Measurements from ENCODE around the gene NCK1. TPM values are rescaled to one million over a fixed set of nuclear protein-coding genes. Genes with fewer than 3 reads are reported as not detected.
"Not testable (repeated sequence)": the region's sequence is repeated elsewhere in the genome, so short reads cannot be mapped to it uniquely, and the experiment has no call there.

The NCK1 gene
- total and polyA plus RNA-seq, 2 experiments from 2014 or later = 28.4 to 28.7 TPM

GRCh38 chr3:136962927-136963326 lies 100.9 kb downstream of the NCK1 start:
- Histone ChIP-seq H3F3A (replicated peaks; ENCODE audit: low read depth) (no peaks in the 10 kb centered on the region), H4K20me1 (replicated peaks; ENCODE audit: insufficient read depth) (no peaks in the 10 kb centered on the region), H3K79me2 (replicated peaks; ENCODE audit: insufficient read depth) (no peaks in the 10 kb centered on the region), H3K4me3 (no peak overlapping the region), H3K36me3 (ENCODE audit: insufficient read depth) (no peaks in the 10 kb centered on the region), H3K4me2 (no peak overlapping the region), H3K27ac (ENCODE audit: low read depth) (no peak overlapping the region), H3K4me1 (ENCODE audit: insufficient read depth) (0 out of 2 replicates have a peak, but pooled peaks cover 6% of the 10 kb centered on the region), H3K9me2 (ENCODE audit: insufficient read depth) (no peaks in the 10 kb centered on the region), H2AFZ (no peak overlapping the region), H3K27me3 (ENCODE audit: insufficient read depth) (no peaks in the 10 kb centered on the region)
- Mint-ChIP-seq H3K4me1 (peaks cover 9% of the 10 kb centered on the region), H3K9me3 (peaks cover 2% of the 10 kb centered on the region; the same call in 1 of the 3 replicates), H3K27me3 (ENCODE audit: insufficient read depth, low read depth, poor library complexity) (peaks cover 2% of the 10 kb centered on the region), H3K27ac (no peak overlapping the region), H3K4me3 (no peak overlapping the region), H3K36me3 (ENCODE audit: low read depth) (peaks cover 3% of the 10 kb centered on the region; the same call in 1 of the 3 replicates)
- ATAC-seq (no peak), DNase-seq (ENCODE audit: low spot score) (no peak)
- TF ChIP-seq JUNB (IDR thresholded peaks at IDR 0.05; ENCODE audit: unreplicated experiment) (no peak), NANOG (IDR thresholded peaks at IDR 0.05; ENCODE audit: borderline replicate concordance) (no peak), STAT1 (IDR thresholded peaks at IDR 0.05; ENCODE audit: unreplicated experiment) (no peak), POLR2AphosphoS5 (IDR thresholded peaks at IDR 0.05; ENCODE audit: low read depth) (no peak), EZH2phosphoT487 (IDR thresholded peaks at IDR 0.05; ENCODE audit: unreplicated experiment) (no peak), CREB1 (CRISPR knock-in tag; IDR thresholded peaks at IDR 0.05; ENCODE audit: low read depth) (no peak), ZNF331 (CRISPR knock-in tag; IDR thresholded peaks at IDR 0.05; ENCODE audit: low read depth) (no peak), REST (IDR thresholded peaks at IDR 0.05; ENCODE audit: unreplicated experiment) (no peak), ZNF462 (CRISPR knock-in tag; IDR thresholded peaks at IDR 0.05) (no peak)

GRCh38 chr3:136969539-136969938 lies 107.5 kb downstream of the NCK1 start:
- not testable (repeated sequence) for H3K4me1 Mint-ChIP-seq; H3K36me3 ChIP-seq (ENCODE audit: insufficient read depth); H3K79me2 ChIP-seq (replicated peaks; ENCODE audit: insufficient read depth); H3K9me2 ChIP-seq (ENCODE audit: insufficient read depth); H3K27me3 ChIP-seq (ENCODE audit: insufficient read depth); H3K4me1 ChIP-seq (ENCODE audit: insufficient read depth); H2AFZ ChIP-seq; H3K9me3 Mint-ChIP-seq; H3K27me3 Mint-ChIP-seq (ENCODE audit: insufficient read depth, low read depth, poor library complexity); H4K20me1 ChIP-seq (replicated peaks; ENCODE audit: insufficient read depth); H3K4me2 ChIP-seq; H3K36me3 Mint-ChIP-seq (ENCODE audit: low read depth); H3K27ac Mint-ChIP-seq; H3K27ac ChIP-seq (ENCODE audit: low read depth); H3F3A ChIP-seq (replicated peaks; ENCODE audit: low read depth)
- H3K4me3 ChIP-seq = peak overlapping the region; percentile 19
- peak; percentile 33 for DNase-seq (ENCODE audit: low spot score)
- H3K4me3 Mint-ChIP-seq = peak overlapping the region; percentile 4; the same call in 1 of the 3 replicates
- ATAC-seq = peak; percentile 38; the same call in 2 of the 3 replicates
